Endothelial cell of umbilical vein (primary cell): Measurements from ENCODE around the gene INAVA. TPM values are rescaled to one million over a fixed set of nuclear protein-coding genes. Genes with fewer than 3 reads are reported as not detected.

Source experiments
- BruUV-seq: library from RNA; stranded (reverse); fragments of 400-500 nt; replicated peaks from 2 replicates; lab custom pipeline; 2021; lab: Mats Ljungman, UMichigan
- CTCF ChIA-PET: fragments of 300-600, 350-600 bp; sonication (Branson Sonifier 250); formaldehyde crosslinking; loops from one replicate; lab custom pipeline; 2021; ENCODE audit warnings: antibody characterized with exemption, inconsistent platforms; lab: Charles Lee
- POLR2A ChIA-PET: fragments of 300-600, 350-600 bp; sonication (Branson Sonifier 250); formaldehyde crosslinking; loops from one replicate; lab custom pipeline; 2021; ENCODE audit warnings: antibody characterized with exemption, inconsistent platforms; lab: Charles Lee
- DNase-seq: peaks from one replicate; pipeline ENCODE4 v3.0.0-alpha.2; 2011; ENCODE audit warnings: low read depth, low spot score
- FAIRE-seq: peaks from 2 replicates; lab custom pipeline; 2011; peaks lifted over from hg19 to GRCh38; lab: Jason Lieb, UNC
- H2AFZ ChIP-seq: 2 replicates; pipeline ENCODE4 v1.6.0; 2012; ENCODE audit warnings: low read depth, low read length, control low read depth, inconsistent platforms
- H3K27ac ChIP-seq: 2 replicates; pipeline ENCODE4 v1.5.1; 2011; ENCODE audit warnings: low read depth, mild to moderate bottlenecking, control low read depth, low read length, moderate library complexity; ENCODE audit not compliant: insufficient read depth
- H3K27me3 ChIP-seq, 2 experiments: 2 replicates each; pipeline versions ENCODE4 v1.6.0 to v1.6.1; 2011; ENCODE audit warnings: low read length in 2 of 2, mixed read lengths in 1 of 2; ENCODE audit not compliant: control insufficient read depth in 2 of 2, insufficient read depth in 2 of 2
- H3K36me3 ChIP-seq, 2 experiments: 2 replicates in 1 of 2; 3 replicates in 1 of 2; pipeline ENCODE4 v1.5.1; 2011; ENCODE audit warnings: low read length in 2 of 2, mild to moderate bottlenecking in 1 of 2, moderate library complexity in 1 of 2; ENCODE audit not compliant: control insufficient read depth in 2 of 2, insufficient read depth in 2 of 2; ENCODE audit errors: extremely low read depth in 1 of 2
- H3K4me1 ChIP-seq: 3 replicates; pipeline ENCODE4 v1.5.1; 2011; ENCODE audit warnings: mild to moderate bottlenecking, low read length; ENCODE audit not compliant: control insufficient read depth, insufficient read depth; ENCODE audit errors: extremely low read depth
- H3K4me2 ChIP-seq: 2 replicates; pipeline ENCODE4 v1.6.1; 2011; ENCODE audit warnings: low read length, control low read depth, mixed read lengths; ENCODE audit not compliant: insufficient read depth
- H3K4me3 ChIP-seq, 3 experiments: fragments of 200-600 bp in 1 of 3; sonication (generic), shearing (Covaris generic) in 1 of 3; replicated peaks in 1 of 3; 2 replicates each; pipeline ENCODE4 v1.5.1; 2011 to 2016; ENCODE audit warnings: control low read depth in 3 of 3, low read length in 3 of 3, mild to moderate bottlenecking in 2 of 3, inconsistent platforms in 1 of 3, low read depth in 1 of 3, moderate library complexity in 1 of 3; ENCODE audit not compliant: insufficient read depth in 1 of 3
- H3K79me2 ChIP-seq: 2 replicates; pipeline ENCODE4 v1.6.0; 2012; ENCODE audit warnings: low read length, inconsistent platforms; ENCODE audit not compliant: control insufficient read depth, insufficient read depth
- H3K9ac ChIP-seq: replicated peaks from 2 replicates; pipeline ENCODE3; 2011; ENCODE audit warnings: low read length, control low read depth; ENCODE audit not compliant: insufficient read depth; ENCODE audit errors: extremely low read depth
- H3K9me1 ChIP-seq: replicated peaks from 3 replicates; pipeline ENCODE4 v1.6.0; 2011; ENCODE audit warnings: mild to moderate bottlenecking, low read length; ENCODE audit not compliant: control insufficient read depth, insufficient read depth; ENCODE audit errors: extremely low read depth
- H3K9me3 ChIP-seq: replicated peaks from 2 replicates; pipeline ENCODE4 v1.5.1; 2012; ENCODE audit warnings: low read length, inconsistent platforms; ENCODE audit not compliant: control insufficient read depth, insufficient read depth
- H4K20me1 ChIP-seq: replicated peaks from 2 replicates; pipeline ENCODE3; 2011; ENCODE audit warnings: mild to moderate bottlenecking, low read length; ENCODE audit not compliant: control insufficient read depth, insufficient read depth; ENCODE audit errors: extremely low read depth
- CTCF ChIP-seq, 2 donors: IDR thresholded peaks; 1 replicate in 1 of 2; 2 replicates in 1 of 2; pipeline ENCODE4 v1.5.1; 2011; ENCODE audit warnings: low read length in 2 of 2, mild to moderate bottlenecking in 2 of 2, moderate library complexity in 2 of 2, control low read depth in 1 of 2, inconsistent platforms in 1 of 2, low read depth in 1 of 2; ENCODE audit not compliant: insufficient read depth in 1 of 2; ENCODE audit errors: extremely low read depth in 1 of 2
- EZH2 ChIP-seq: IDR thresholded peaks from 2 replicates; pipeline ENCODE4 v1.6.1; 2012; ENCODE audit warnings: borderline replicate concordance, low read depth, mild to moderate bottlenecking, moderate library complexity, low read length, inconsistent platforms; ENCODE audit not compliant: severe bottlenecking
- FOS ChIP-seq: IDR thresholded peaks from 2 replicates; pipeline ENCODE4 v1.6.1; 2011; ENCODE audit warnings: mild to moderate bottlenecking, low read length, moderate library complexity, borderline replicate concordance; ENCODE audit not compliant: insufficient read depth
- GATA2 ChIP-seq: IDR thresholded peaks from 2 replicates; pipeline ENCODE4 v1.7.0; 2011; ENCODE audit warnings: low read depth, mild to moderate bottlenecking, moderate library complexity, mixed read lengths, low read length; ENCODE audit not compliant: insufficient read length, insufficient read depth
- JUN ChIP-seq: IDR thresholded peaks from 2 replicates; pipeline ENCODE4 v1.6.1; 2011; ENCODE audit warnings: borderline replicate concordance, low read depth; ENCODE audit not compliant: insufficient read length, insufficient read depth
- MYC ChIP-seq: IDR thresholded peaks from one replicate; pipeline ENCODE4 v1.6.1; 2011; ENCODE audit warnings: mild to moderate bottlenecking, low read depth, low read length
- POLR2AphosphoS5 ChIP-seq: IDR thresholded peaks from 2 replicates; pipeline ENCODE4 v1.6.1; 2012; ENCODE audit warnings: low read depth, mild to moderate bottlenecking, control low read depth, low read length, moderate library complexity; ENCODE audit not compliant: insufficient read depth
- dilution Hi-C: fragments of 300-500 bp; cut with MboI; formaldehyde crosslinking; loops from one replicate; pipeline ENCODE4 v1.15.0; 2019; ENCODE audit warnings: low sequenced_read_pairs; ENCODE audit not compliant: extremely low pct_ligation_motif_present
- intact Hi-C: fragments of 100-400 bp; cut with micrococcal nuclease; formaldehyde crosslinking; loops from one replicate; pipeline ENCODE4 v1.10.0; 2022
- polyA plus RNA-seq, 4 experiments: library from polyadenylated mRNA; depleted of rRNA in 3 of 4; stranded (reverse) in 3 of 4; unstranded in 1 of 4; fragments of >200 nt; gene quantifications; 2 replicates each; pipeline versions ENCODE4 v1.2.1 to v1.2.3, GENCODE V29; 2011 to 2012; ENCODE audit warnings: missing spikeins in 1 of 4
- total RNA-seq: library from RNA; stranded (reverse); gene quantifications from 2 replicates; pipeline ENCODE4 v1.2.3, GENCODE V29; 2021
- TF ChIP-seq, protein P1 (sequence below): IDR thresholded peaks from 2 replicates; pipeline ENCODE4 v1.6.1; 2011; ENCODE audit not compliant: insufficient read depth, insufficient read length

Gene INAVA
- total and polyA plus RNA-seq, 2 donors (not counting 3 experiments of a cell fraction or from before 2014, with no cell fraction given), result 0.42 TPM; not detected in 1

DNA sequence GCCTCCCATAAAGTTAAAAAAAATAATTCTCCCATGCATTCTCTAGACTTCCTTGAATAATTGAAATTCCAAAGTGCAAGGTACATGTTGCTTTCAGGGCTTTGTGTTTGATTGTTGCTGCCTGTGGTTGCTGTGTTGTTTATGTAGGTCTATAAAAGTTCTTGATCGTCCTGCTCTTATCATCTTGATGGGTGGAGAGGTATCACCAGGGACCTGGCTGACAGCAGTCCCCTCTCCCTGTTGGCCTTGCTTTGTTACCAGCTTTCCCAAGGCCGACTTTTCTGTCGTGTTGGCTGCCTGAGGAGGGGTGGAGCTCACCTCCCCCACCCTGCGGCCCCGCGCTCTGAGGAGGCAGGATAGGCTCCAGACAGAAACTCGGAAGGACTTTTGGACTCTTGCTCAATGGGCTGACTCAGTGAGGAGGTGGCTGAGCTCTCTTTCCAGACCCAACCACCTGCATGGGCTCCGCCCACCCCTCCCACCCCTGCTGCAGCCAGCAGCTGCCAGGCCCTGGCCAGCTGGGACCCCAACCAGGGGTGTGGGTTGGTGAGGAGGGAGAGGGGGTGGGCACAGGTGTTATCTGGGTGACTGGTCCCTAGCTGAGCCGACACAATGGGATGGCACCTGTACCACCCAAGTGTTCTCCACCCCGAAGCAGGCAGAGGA lies 2.0 kb downstream of the INAVA start:
- Histone ChIP-seq H3K27me3 (peaks cover 21 to 24% of the 10 kb centered on the region in 2 experiments), H3K9ac (no peak overlapping the region), H3K4me2 (no peak overlapping the region), H3K4me3 (no peak overlapping the region), H3K79me2 (no peaks in the 10 kb centered on the region), H3K36me3 (no peaks in the 10 kb centered on the region), H3K4me1 (no peaks in the 10 kb centered on the region), H3K9me3 (no peaks in the 10 kb centered on the region), H4K20me1 (no peaks in the 10 kb centered on the region), H2AFZ (no peak overlapping the region), H3K27ac (no peak overlapping the region), H3K9me1 (no peaks in the 10 kb centered on the region)
- TF ChIP-seq FOS, result no peak
- TF ChIP-seq EZH2, result no peak
- no peak for TF ChIP-seq GATA2
- no peak for FAIRE-seq
- POLR2A ChIA-PET, result no interaction called here
- CTCF ChIA-PET, result no interaction called here
- intact Hi-C loops, result no loop called here
- dilution Hi-C loops, result no loop called here
- DNase-seq, result no peak
- no TSS peak for BruUV-seq

GRCh38 chr1:200897259-200897658 lies 2.6 kb downstream of the INAVA start:
- Histone ChIP-seq H3K36me3 (no peaks in the 10 kb centered on the region), H3K4me1 (no peaks in the 10 kb centered on the region), H3K4me2 (no peak overlapping the region), H3K4me3 (no peak overlapping the region), H3K9me1 (no peaks in the 10 kb centered on the region), H3K9me3 (no peaks in the 10 kb centered on the region), H3K9ac (no peak overlapping the region), H3K27me3 (peaks cover 15 to 18% of the 10 kb centered on the region in 2 experiments), H3K27ac (no peak overlapping the region), H3K79me2 (no peaks in the 10 kb centered on the region), H2AFZ (no peak overlapping the region), H4K20me1 (no peaks in the 10 kb centered on the region)
- DNase-seq, result no peak
- no peak for FAIRE-seq
- ChIA-PET CTCF (interaction anchor here (1.0 kb wide), 1 partner anchor 9 kb away, joined by 3 read pairs; no protein-coding TSS in a partner anchor), POLR2A (no interaction called here)
- no peak for TF ChIP-seq CTCF (IDR thresholded peaks at IDR 0.05; ENCODE audit: extremely low read depth in 1 of 2, insufficient read depth in 1 of 2, low read depth in 1 of 2, low read length in 2 of 2)
- TF ChIP-seq JUN, result no peak
- TF ChIP-seq POLR2AphosphoS5, result no peak
- TF ChIP-seq, protein P1, sequence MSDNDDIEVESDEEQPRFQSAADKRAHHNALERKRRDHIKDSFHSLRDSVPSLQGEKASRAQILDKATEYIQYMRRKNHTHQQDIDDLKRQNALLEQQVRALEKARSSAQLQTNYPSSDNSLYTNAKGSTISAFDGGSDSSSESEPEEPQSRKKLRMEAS, result no peak
- TF ChIP-seq GATA2, result no peak
- no peak for TF ChIP-seq MYC
- dilution Hi-C loops, result no loop called here
- BruUV-seq, result no TSS peak
- intact Hi-C loops, result no loop called here
